ENCODE data around the gene OR52H1.
A peak's percentile ranks its signal among the peaks of the same experiment; 100 is the strongest.

OR52H1 gene

DNA sequence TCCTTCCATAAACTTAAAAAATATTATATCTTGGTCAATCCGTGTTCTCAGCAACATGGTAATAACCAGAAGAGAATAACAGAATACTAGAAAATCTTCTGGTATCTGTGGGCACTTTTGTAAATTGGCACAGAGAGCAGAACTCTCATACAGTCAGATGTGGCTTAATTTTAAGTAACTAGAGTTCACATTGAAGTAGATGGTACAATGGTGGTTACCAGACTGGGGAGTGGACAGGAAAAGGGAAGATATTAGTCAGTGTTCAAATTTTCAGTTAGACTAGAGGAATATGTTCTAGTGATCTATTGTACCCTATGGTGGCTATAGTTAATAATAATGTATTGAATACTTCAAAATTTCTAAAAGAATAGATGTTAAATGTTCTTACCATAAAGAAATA lies 6.9 kb downstream of the OR52H1 start:
- no peaks in the 10 kb centered on the region for H4K20me1 ChIP-seq
- no peak overlapping the region for H3K27ac ChIP-seq
- no peaks in the 10 kb centered on the region for H3K36me3 ChIP-seq
- H3K4me2 ChIP-seq = no peak overlapping the region
- TF ChIP-seq Cebpa-rat (IDR thresholded peaks at IDR 0.05) = no peak
- H3K9ac ChIP-seq = no peak overlapping the region
- no peaks in the 10 kb centered on the region for H3K27me3 ChIP-seq
- 0 out of 2 replicates have a peak, but pooled peaks cover 3% of the 10 kb centered on the region for H3K9me3 ChIP-seq
- no peaks in the 10 kb centered on the region for H3K4me1 ChIP-seq
- no peak overlapping the region for H3K4me3 ChIP-seq

DNA sequence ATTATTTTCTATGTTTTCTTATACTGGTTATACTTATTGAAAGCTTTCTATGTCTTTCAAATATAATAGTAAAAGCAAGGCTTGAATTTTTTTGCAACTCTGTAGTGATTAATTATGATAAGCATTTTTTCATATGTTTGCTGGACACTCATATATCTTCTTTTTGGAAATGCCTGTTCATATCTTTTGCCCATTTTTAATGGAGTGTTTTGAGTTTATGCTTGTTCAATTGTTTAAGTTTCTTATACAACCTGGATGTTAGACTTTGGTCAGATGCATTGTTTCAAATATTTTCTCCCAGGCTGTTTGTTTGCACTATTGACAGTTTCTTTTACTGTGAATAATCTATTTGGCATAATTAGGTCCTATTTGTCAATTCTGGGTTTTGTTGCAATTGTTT lies 11.9 kb downstream of the OR52H1 start:
- no peaks in the 10 kb centered on the region for H3K27me3 ChIP-seq
- TF ChIP-seq Cebpa-rat (IDR thresholded peaks at IDR 0.05) = no peak
- no peaks in the 10 kb centered on the region for H4K20me1 ChIP-seq
- no peak overlapping the region for H3K9ac ChIP-seq
- no peak overlapping the region for H3K4me3 ChIP-seq
- H3K4me1 ChIP-seq = no peaks in the 10 kb centered on the region
- H3K4me2 ChIP-seq = no peak overlapping the region
- H3K9me3 ChIP-seq = 0 out of 2 replicates have a peak, but pooled peaks cover 3% of the 10 kb centered on the region
- H3K27ac ChIP-seq = no peak overlapping the region
- H3K36me3 ChIP-seq = no peaks in the 10 kb centered on the region

DNA sequence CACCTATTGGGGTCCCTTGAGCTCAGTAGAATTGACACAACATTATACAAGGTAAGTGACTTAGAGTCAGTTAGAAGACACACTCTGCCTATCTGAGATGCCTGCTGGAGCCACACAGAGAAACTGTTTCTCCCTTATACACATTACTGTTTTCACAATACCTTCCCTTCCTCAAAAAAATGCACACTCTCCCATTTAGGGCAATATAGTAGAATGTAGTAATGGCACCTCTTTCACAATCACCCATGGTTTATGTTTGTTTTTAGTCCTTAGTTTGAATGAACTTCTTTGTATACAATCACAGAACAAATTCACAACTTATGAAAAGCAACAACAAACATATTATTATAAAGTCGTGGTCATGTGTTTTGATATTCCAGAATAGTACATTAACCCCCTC lies 14.3 kb downstream of the OR52H1 start:
- no peak for TF ChIP-seq Cebpa-rat (IDR thresholded peaks at IDR 0.05)
- Histone ChIP-seq H3K4me1 (peaks cover 17% of the 10 kb centered on the region), H3K9me3 (0 out of 2 replicates have a peak, but pooled peaks cover 3% of the 10 kb centered on the region), H3K4me2 (no peak overlapping the region), H3K4me3 (no peak overlapping the region), H3K27me3 (no peaks in the 10 kb centered on the region), H3K9ac (no peak overlapping the region), H3K27ac (no peak overlapping the region), H4K20me1 (no peaks in the 10 kb centered on the region), H3K36me3 (no peaks in the 10 kb centered on the region)

DNA sequence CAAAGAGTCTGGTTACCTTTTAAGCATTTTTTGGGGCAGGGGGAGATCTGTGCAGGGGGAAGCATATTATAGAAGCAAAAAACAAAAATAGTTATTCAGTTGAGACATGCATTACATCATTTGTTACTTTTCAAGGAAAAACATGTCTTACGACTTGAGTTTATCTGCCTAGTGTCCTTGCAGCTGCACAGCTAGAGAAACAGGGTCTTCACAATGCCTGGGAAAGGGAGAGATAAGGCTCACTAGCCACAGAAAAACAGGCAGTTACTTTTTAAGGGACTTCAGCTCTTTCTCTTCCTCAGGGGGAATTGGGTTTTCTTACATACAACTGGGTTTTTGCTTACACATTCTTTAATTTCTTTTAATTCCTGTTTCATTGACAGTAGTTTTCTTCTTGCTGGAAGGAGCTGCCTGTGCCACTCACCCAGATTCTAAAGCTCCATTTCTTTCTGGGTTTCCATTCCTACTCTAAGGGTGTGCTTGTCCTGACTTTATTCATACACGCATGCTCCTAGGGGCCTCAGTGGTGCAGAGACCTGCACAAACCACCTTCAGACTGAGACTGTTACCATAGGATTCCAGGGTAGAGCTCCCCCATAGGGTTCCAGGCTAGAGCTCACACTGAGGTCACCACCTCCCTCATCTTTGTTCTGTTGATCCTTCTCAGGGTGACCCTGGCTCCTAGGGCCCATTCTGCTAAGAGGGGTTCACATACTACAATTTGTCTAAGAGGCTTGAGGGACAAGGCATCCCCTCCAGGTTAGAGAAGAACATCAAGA lies 17.1 kb downstream of the OR52H1 start:
- Histone ChIP-seq H3K4me1 (peaks cover 33% of the 10 kb centered on the region), H4K20me1 (no peaks in the 10 kb centered on the region), H3K9ac (no peak overlapping the region), H3K4me2 (no peak overlapping the region), H3K27me3 (no peaks in the 10 kb centered on the region), H3K4me3 (no peak overlapping the region), H3K9me3 (no peaks in the 10 kb centered on the region), H3K36me3 (no peaks in the 10 kb centered on the region), H3K27ac (no peak overlapping the region)
- no peak for TF ChIP-seq Cebpa-rat (IDR thresholded peaks at IDR 0.05)

DNA sequence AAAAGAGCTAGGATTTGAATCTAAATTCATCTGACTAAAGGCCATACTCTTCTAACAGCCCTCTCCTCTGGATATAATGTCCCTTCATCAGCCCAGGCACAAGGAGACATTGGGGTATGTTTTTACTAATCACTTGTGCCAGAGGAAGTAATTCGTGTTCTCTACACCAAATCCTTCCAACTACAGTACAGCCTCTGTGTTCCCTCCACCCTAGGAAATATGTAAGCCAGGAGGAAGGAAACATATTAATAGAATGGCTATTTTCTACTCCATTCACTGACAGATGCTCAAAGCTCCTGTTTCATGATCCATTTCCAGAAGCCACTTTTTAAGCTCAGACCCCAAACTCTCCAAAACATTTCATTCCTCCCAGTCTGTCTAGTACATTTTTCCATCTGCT lies 19.8 kb downstream of the OR52H1 start:
- TF ChIP-seq Cebpa-rat (IDR thresholded peaks at IDR 0.05) = no peak
- Histone ChIP-seq H4K20me1 (no peaks in the 10 kb centered on the region), H3K4me3 (no peak overlapping the region), H3K4me1 (peaks cover 33% of the 10 kb centered on the region), H3K27ac (peak overlapping the region; percentile 66; the same call in 1 of the 2 replicates), H3K27me3 (no peaks in the 10 kb centered on the region), H3K4me2 (peak overlapping the region; percentile 76), H3K36me3 (no peaks in the 10 kb centered on the region), H3K9me3 (no peaks in the 10 kb centered on the region), H3K9ac (peak overlapping the region; percentile 11; the same call in 1 of the 2 replicates)

DNA sequence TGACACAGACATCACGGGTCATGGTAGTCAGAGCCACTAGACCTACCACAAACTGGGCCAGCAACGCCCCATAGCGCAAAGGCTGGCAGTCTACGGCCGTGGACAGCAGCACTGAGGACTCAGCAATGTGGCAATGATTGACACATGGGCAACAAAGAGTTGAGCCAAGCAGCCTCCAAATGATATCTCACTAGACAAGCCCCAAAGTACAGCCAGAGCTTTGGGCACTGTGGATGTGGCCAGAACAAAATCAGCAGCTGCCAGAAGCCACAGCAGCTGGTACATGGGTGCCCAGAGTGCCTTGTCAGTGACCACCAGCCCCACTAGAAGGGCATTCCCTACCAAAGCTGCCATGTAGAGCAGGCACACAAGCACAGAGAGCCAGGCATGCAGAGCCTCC lies 20.6 kb downstream of the OR52H1 start:
- H4K20me1 ChIP-seq = no peaks in the 10 kb centered on the region
- H3K4me1 ChIP-seq = peaks cover 33% of the 10 kb centered on the region
- no peak overlapping the region for H3K4me3 ChIP-seq
- H3K36me3 ChIP-seq = no peaks in the 10 kb centered on the region
- no peaks in the 10 kb centered on the region for H3K27me3 ChIP-seq
- H3K9ac ChIP-seq = no peak overlapping the region
- H3K4me2 ChIP-seq = peak overlapping the region; percentile 76
- TF ChIP-seq Cebpa-rat (IDR thresholded peaks at IDR 0.05) = no peak
- H3K9me3 ChIP-seq = no peaks in the 10 kb centered on the region
- peak overlapping the region; percentile 66 for H3K27ac ChIP-seq

DNA sequence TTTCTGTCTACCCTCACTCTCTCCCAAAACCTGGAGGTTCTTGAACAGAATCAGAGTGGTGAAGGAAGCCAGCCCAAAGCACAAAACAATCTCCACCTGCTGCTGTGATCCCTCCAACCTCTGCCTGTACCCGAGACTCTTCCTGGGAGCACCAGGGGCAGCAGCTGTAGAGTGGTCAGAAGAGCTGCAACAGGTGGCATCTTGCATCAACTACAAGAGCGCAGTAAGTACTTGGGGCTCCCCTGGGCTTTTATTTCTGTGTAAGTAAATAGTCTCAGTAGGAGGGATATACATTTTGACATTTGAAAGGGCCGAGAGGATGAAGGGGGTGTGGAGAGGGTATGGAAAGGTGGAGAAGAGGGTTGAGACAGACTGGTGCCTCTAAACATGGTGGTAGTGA lies 23.6 kb downstream of the OR52H1 start:
- no peak for TF ChIP-seq Cebpa-rat (IDR thresholded peaks at IDR 0.05)
- Histone ChIP-seq H3K4me2 (no peak overlapping the region), H3K9ac (no peak overlapping the region), H3K27me3 (no peaks in the 10 kb centered on the region), H4K20me1 (no peaks in the 10 kb centered on the region), H3K27ac (no peak overlapping the region), H3K36me3 (no peaks in the 10 kb centered on the region), H3K9me3 (no peaks in the 10 kb centered on the region), H3K4me3 (no peak overlapping the region), H3K4me1 (peaks cover 23% of the 10 kb centered on the region)

DNA sequence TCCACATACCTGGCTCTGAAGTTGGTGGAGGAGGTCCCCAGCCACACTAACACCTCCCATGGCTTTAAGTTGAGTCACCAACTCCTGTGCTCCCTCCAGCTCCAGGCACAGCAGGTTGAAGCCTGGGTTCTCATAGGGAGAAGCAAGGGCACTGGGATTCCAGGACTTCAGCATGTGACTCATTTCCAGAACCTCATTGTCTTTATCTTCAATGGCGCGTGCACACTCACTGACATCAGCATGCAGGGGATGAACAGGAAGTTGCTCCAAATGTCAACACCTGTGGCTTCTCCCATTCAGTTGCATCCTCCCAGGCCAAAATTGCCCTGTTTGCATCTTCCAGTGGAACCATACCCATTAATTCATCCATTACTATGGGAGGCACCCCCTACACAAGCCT lies 26.0 kb downstream of the OR52H1 start:
- Histone ChIP-seq H3K27ac (no peak overlapping the region), H3K36me3 (no peaks in the 10 kb centered on the region), H3K27me3 (no peaks in the 10 kb centered on the region), H3K4me1 (no peaks in the 10 kb centered on the region), H3K9ac (no peak overlapping the region), H3K4me3 (no peak overlapping the region), H3K9me3 (no peaks in the 10 kb centered on the region), H4K20me1 (no peaks in the 10 kb centered on the region), H3K4me2 (no peak overlapping the region)
- TF ChIP-seq Cebpa-rat (IDR thresholded peaks at IDR 0.05) = no peak

DNA sequence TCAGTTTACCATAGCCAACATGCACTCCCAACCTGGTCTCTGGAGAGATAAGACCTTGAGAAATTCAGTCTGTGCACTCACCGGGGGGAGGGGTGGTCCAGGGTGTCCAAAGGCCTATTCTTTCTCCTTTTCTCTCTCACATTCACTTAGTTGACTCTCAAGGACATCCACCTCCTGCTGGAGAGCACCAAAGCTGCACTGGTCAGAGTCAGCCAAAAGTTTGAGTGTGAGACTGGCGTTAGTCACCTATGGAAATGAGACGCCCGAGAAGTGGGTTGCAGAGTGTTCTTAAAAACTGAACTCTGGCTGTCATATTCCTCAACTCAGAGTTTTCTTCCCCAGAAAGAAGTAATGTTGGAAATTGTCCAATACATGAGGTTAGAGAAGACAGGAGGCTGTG lies 26.8 kb downstream of the OR52H1 start:
- H3K4me2 ChIP-seq = no peak overlapping the region

DNA sequence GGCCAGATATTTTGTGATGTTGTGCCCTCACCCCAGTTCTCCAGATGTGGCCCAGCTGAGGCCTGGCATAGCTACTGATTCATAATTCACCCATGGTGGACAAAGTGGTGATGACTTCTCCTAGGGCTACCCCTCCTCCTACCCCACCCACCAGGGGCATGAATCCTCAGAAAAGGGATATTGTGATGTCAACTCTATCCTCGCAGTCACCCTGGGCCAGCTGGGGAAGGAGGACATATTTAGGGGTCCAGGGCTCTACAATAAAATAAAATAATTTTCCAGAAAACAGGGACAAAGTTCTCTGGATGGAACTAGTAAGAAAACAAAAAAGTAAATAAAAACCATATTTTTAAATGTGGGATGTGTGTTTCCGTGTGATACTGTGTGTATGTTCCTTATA lies 31.7 kb downstream of the OR52H1 start, which contains the start of gene UBQLNL:
Gene UBQLNL (minus strand): TSS at position 101 of the 400 bp plus-strand sequence. CDS start 258 bp downstream, outside the sequence.
- H3K36me3 ChIP-seq = no peaks in the 10 kb centered on the region
- H3K27me3 ChIP-seq = no peaks in the 10 kb centered on the region
- H3K4me2 ChIP-seq = no peak within 1 kb of the TSS
- H3K4me3 ChIP-seq = no peak within 1 kb of the TSS
- H3K27ac ChIP-seq = no peak within 1 kb of the TSS
- no peaks in the 10 kb centered on the region for H4K20me1 ChIP-seq
- H3K9ac ChIP-seq = no peak within 1 kb of the TSS
- no peaks in the 10 kb centered on the region for H3K4me1 ChIP-seq
- H3K9me3 ChIP-seq = no peaks in the 10 kb centered on the region
- TF ChIP-seq Cebpa-rat (IDR thresholded peaks at IDR 0.05) = no peak

More for the DNA sequence above, 26.8 kb downstream of the OR52H1 start:
- Histone ChIP-seq H3K27ac (no peak overlapping the region), H3K36me3 (no peaks in the 10 kb centered on the region), H4K20me1 (no peaks in the 10 kb centered on the region), H3K9me3 (no peaks in the 10 kb centered on the region), H3K4me3 (no peak overlapping the region), H3K9ac (no peak overlapping the region), H3K4me1 (no peaks in the 10 kb centered on the region), H3K27me3 (no peaks in the 10 kb centered on the region)
- TF ChIP-seq Cebpa-rat (IDR thresholded peaks at IDR 0.05) = no peak
